ENCODE data around the gene HIVEP1. TPM values are rescaled to one million over a fixed set of nuclear protein-coding genes. Genes with fewer than 3 reads are reported as not detected.

Gene HIVEP1
- total RNA-seq, 1 experiment from 2014 or later, result 24.3 TPM

DNA sequence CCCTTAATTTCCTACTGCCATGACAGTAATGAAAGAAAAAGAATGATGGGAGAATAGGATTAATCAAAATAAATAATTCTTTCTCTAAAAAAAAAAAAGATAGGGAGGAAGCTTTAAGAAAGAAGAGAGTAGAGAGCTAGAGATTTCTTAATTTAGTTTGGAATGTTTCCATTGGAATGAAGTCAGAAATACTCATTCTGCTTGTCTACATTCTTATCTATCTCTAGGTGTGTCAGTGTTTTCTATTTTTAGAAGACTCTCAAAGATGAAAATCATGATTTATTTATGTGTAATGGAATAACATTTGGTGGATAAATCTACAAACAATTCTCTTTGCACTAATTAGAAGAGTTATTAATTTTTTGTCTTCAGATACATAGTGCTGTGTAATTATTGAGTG, 38.0 kb upstream of the HIVEP1 start (continued):
- TF ChIP-seq, protein P1, sequence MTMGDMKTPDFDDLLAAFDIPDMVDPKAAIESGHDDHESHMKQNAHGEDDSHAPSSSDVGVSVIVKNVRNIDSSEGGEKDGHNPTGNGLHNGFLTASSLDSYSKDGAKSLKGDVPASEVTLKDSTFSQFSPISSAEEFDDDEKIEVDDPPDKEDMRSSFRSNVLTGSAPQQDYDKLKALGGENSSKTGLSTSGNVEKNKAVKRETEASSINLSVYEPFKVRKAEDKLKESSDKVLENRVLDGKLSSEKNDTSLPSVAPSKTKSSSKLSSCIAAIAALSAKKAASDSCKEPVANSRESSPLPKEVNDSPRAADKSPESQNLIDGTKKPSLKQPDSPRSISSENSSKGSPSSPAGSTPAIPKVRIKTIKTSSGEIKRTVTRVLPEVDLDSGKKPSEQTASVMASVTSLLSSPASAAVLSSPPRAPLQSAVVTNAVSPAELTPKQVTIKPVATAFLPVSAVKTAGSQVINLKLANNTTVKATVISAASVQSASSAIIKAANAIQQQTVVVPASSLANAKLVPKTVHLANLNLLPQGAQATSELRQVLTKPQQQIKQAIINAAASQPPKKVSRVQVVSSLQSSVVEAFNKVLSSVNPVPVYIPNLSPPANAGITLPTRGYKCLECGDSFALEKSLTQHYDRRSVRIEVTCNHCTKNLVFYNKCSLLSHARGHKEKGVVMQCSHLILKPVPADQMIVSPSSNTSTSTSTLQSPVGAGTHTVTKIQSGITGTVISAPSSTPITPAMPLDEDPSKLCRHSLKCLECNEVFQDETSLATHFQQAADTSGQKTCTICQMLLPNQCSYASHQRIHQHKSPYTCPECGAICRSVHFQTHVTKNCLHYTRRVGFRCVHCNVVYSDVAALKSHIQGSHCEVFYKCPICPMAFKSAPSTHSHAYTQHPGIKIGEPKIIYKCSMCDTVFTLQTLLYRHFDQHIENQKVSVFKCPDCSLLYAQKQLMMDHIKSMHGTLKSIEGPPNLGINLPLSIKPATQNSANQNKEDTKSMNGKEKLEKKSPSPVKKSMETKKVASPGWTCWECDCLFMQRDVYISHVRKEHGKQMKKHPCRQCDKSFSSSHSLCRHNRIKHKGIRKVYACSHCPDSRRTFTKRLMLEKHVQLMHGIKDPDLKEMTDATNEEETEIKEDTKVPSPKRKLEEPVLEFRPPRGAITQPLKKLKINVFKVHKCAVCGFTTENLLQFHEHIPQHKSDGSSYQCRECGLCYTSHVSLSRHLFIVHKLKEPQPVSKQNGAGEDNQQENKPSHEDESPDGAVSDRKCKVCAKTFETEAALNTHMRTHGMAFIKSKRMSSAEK (CRISPR knock-in tag; IDR thresholded peaks at IDR 0.05; ENCODE audit: borderline replicate concordance), result no peak
- TF ChIP-seq MXD4 (CRISPR knock-in tag; IDR thresholded peaks at IDR 0.05; ENCODE audit: borderline replicate concordance) (no peak), CBFB (CRISPR knock-in tag; IDR thresholded peaks at IDR 0.05; ENCODE audit: low read depth) (no peak), ZNF423 (CRISPR knock-in tag; IDR thresholded peaks at IDR 0.05) (no peak)
- TF ChIP-seq, protein P2, sequence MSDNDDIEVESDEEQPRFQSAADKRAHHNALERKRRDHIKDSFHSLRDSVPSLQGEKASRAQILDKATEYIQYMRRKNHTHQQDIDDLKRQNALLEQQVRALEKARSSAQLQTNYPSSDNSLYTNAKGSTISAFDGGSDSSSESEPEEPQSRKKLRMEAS (CRISPR knock-in tag; IDR thresholded peaks at IDR 0.05), result no peak

DNA sequence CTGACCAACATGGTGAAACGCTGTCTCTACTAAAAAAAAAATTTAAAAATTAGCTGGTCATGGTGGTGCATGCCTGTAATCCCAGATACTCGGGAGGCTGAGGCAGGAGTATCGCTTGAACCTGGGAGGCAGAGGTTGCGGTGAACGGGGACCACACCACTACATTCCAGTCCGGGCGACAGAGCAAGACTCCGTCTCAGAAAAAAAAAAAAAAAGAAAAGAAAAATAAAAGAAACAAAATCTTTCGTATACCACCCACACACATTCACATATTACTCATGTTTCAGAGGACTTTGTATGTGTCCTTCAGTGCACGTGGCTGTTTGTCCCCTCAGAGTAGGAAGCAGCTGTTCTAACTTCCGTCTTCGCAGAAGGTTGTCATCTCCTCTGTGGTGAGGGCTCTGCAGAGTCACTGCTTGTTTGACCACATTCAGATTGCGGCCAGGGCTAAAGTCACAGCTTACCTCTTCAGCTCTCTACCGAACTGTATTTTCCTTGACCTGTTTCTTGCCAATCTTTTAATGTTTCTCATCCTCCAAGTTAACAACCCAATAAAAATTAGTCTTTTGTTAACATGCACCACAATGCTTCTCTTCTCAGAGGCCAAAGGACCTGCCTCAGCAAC, 36.6 kb upstream of the HIVEP1 start:
- Mint-ChIP-seq H3K9me3 (peaks cover 6% of the 10 kb centered on the region), H3K27ac (no peak overlapping the region; the same call in 1 of the 2 replicates), H3K27me3 (ENCODE audit: low read depth) (peaks cover 7% of the 10 kb centered on the region; the same call in 1 of the 2 replicates), H3K4me1 (peaks cover 32% of the 10 kb centered on the region), H3K36me3 (0 out of 2 replicates have a peak, but pooled peaks cover 3% of the 10 kb centered on the region), H3K4me3 (no peak overlapping the region)
- ChIA-PET CTCF (interaction anchor here (1.3 kb wide), 1 partner anchor 227 kb away, joined by 3 read pairs; no protein-coding TSS in a partner anchor), POLR2A (no interaction called here)
- ATAC-seq (no peak), DNase-seq (ENCODE audit: low spot score) (no peak)
- TF ChIP-seq, protein P3, sequence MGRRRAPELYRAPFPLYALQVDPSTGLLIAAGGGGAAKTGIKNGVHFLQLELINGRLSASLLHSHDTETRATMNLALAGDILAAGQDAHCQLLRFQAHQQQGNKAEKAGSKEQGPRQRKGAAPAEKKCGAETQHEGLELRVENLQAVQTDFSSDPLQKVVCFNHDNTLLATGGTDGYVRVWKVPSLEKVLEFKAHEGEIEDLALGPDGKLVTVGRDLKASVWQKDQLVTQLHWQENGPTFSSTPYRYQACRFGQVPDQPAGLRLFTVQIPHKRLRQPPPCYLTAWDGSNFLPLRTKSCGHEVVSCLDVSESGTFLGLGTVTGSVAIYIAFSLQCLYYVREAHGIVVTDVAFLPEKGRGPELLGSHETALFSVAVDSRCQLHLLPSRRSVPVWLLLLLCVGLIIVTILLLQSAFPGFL (CRISPR knock-in tag; IDR thresholded peaks at IDR 0.05; ENCODE audit: borderline replicate concordance), result no peak
- no peak for TF ChIP-seq ELF4 (CRISPR knock-in tag; IDR thresholded peaks at IDR 0.05; ENCODE audit: low read depth)
- no peak for TF ChIP-seq PRRX2 (CRISPR knock-in tag; IDR thresholded peaks at IDR 0.05)
- TF ChIP-seq, protein P4, sequence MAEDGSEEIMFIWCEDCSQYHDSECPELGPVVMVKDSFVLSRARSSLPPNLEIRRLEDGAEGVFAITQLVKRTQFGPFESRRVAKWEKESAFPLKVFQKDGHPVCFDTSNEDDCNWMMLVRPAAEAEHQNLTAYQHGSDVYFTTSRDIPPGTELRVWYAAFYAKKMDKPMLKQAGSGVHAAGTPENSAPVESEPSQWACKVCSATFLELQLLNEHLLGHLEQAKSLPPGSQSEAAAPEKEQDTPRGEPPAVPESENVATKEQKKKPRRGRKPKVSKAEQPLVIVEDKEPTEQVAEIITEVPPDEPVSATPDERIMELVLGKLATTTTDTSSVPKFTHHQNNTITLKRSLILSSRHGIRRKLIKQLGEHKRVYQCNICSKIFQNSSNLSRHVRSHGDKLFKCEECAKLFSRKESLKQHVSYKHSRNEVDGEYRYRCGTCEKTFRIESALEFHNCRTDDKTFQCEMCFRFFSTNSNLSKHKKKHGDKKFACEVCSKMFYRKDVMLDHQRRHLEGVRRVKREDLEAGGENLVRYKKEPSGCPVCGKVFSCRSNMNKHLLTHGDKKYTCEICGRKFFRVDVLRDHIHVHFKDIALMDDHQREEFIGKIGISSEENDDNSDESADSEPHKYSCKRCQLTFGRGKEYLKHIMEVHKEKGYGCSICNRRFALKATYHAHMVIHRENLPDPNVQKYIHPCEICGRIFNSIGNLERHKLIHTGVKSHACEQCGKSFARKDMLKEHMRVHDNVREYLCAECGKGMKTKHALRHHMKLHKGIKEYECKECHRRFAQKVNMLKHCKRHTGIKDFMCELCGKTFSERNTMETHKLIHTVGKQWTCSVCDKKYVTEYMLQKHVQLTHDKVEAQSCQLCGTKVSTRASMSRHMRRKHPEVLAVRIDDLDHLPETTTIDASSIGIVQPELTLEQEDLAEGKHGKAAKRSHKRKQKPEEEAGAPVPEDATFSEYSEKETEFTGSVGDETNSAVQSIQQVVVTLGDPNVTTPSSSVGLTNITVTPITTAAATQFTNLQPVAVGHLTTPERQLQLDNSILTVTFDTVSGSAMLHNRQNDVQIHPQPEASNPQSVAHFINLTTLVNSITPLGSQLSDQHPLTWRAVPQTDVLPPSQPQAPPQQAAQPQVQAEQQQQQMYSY (CRISPR knock-in tag; IDR thresholded peaks at IDR 0.05), result no peak
- TF ChIP-seq, protein P5, sequence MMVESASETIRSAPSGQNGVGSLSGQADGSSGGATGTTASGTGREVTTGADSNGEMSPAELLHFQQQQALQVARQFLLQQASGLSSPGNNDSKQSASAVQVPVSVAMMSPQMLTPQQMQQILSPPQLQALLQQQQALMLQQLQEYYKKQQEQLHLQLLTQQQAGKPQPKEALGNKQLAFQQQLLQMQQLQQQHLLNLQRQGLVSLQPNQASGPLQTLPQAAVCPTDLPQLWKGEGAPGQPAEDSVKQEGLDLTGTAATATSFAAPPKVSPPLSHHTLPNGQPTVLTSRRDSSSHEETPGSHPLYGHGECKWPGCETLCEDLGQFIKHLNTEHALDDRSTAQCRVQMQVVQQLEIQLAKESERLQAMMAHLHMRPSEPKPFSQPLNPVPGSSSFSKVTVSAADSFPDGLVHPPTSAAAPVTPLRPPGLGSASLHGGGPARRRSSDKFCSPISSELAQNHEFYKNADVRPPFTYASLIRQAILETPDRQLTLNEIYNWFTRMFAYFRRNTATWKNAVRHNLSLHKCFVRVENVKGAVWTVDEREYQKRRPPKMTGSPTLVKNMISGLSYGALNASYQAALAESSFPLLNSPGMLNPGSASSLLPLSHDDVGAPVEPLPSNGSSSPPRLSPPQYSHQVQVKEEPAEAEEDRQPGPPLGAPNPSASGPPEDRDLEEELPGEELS (CRISPR knock-in tag; IDR thresholded peaks at IDR 0.05), result no peak
- TF ChIP-seq ZBTB21 (CRISPR knock-in tag; IDR thresholded peaks at IDR 0.05; ENCODE audit: borderline replicate concordance), result no peak
- no peak for TF ChIP-seq ZNF396 (CRISPR knock-in tag; IDR thresholded peaks at IDR 0.05; ENCODE audit: borderline replicate concordance)
- TF ChIP-seq, protein P6, sequence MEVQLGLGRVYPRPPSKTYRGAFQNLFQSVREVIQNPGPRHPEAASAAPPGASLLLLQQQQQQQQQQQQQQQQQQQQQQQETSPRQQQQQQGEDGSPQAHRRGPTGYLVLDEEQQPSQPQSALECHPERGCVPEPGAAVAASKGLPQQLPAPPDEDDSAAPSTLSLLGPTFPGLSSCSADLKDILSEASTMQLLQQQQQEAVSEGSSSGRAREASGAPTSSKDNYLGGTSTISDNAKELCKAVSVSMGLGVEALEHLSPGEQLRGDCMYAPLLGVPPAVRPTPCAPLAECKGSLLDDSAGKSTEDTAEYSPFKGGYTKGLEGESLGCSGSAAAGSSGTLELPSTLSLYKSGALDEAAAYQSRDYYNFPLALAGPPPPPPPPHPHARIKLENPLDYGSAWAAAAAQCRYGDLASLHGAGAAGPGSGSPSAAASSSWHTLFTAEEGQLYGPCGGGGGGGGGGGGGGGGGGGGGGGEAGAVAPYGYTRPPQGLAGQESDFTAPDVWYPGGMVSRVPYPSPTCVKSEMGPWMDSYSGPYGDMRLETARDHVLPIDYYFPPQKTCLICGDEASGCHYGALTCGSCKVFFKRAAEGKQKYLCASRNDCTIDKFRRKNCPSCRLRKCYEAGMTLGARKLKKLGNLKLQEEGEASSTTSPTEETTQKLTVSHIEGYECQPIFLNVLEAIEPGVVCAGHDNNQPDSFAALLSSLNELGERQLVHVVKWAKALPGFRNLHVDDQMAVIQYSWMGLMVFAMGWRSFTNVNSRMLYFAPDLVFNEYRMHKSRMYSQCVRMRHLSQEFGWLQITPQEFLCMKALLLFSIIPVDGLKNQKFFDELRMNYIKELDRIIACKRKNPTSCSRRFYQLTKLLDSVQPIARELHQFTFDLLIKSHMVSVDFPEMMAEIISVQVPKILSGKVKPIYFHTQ (CRISPR knock-in tag; IDR thresholded peaks at IDR 0.05), result no peak
- TF ChIP-seq MXD4 (CRISPR knock-in tag; IDR thresholded peaks at IDR 0.05; ENCODE audit: borderline replicate concordance), result no peak
- no peak for TF ChIP-seq GRHL2 (CRISPR knock-in tag; IDR thresholded peaks at IDR 0.05; ENCODE audit: insufficient replicate concordance, severe bottlenecking)
- TF ChIP-seq JUN (CRISPR knock-in tag; IDR thresholded peaks at IDR 0.05), result no peak
- TF ChIP-seq RELA (CRISPR knock-in tag; IDR thresholded peaks at IDR 0.05; ENCODE audit: borderline replicate concordance), result no peak
- TF ChIP-seq TEAD4 (CRISPR knock-in tag; IDR thresholded peaks at IDR 0.05), result no peak

Data from WTC11 (cell line).